K562 (cell line): ENCODE results near the gene GP1BB.

Experiments
- EP300 ChIP-seq: IDR thresholded peaks from 2 replicates; pipeline ENCODE4 v1.6.1; 2012; ENCODE audit warnings: low read length, improper control_type of control experiment
- NR4A1 ChIP-seq, 2 experiments: fragments of 250-450 bp in 1 of 2; fragments of 450-650 bp in 1 of 2; sonication (Bioruptor Pico) in 1 of 2; IDR thresholded peaks; 2 replicates each; pipeline versions ENCODE4 v1.4.0 to v1.6.1; 2016 to 2020; ENCODE audit warnings: mild to moderate bottlenecking in 2 of 2, missing compliant biosample characterization in 1 of 2, missing genetic modification characterization in 1 of 2, moderate library complexity in 1 of 2
- TF ChIP-seq, protein P1 (sequence below): fragments of 250-450 bp; sonication (Bioruptor Pico); IDR thresholded peaks from 2 replicates; pipeline ENCODE4 v1.5.0; 2022; ENCODE audit warnings: mild to moderate bottlenecking

GRCh38 chr22:19758896-19759426, 35.6 kb downstream of the GP1BB start:
- TF ChIP-seq EP300 (no peak), NR4A1 (CRISPR knock-in tag; IDR thresholded peaks at IDR 0.05) (no peak), NR4A1 (tag; IDR thresholded peaks at IDR 0.05) (no peak)
- TF ChIP-seq, protein P1, sequence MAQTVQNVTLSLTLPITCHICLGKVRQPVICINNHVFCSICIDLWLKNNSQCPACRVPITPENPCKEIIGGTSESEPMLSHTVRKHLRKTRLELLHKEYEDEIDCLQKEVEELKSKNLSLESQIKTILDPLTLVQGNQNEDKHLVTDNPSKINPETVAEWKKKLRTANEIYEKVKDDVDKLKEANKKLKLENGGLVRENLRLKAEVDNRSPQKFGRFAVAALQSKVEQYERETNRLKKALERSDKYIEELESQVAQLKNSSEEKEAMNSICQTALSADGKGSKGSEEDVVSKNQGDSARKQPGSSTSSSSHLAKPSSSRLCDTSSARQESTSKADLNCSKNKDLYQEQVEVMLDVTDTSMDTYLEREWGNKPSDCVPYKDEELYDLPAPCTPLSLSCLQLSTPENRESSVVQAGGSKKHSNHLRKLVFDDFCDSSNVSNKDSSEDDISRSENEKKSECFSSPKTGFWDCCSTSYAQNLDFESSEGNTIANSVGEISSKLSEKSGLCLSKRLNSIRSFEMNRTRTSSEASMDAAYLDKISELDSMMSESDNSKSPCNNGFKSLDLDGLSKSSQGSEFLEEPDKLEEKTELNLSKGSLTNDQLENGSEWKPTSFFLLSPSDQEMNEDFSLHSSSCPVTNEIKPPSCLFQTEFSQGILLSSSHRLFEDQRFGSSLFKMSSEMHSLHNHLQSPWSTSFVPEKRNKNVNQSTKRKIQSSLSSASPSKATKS (CRISPR knock-in tag) = no peak
